GM12878 (cell line): ENCODE measurements around the gene NAGA. TPM values are rescaled to one million over a fixed set of nuclear protein-coding genes. Genes with fewer than 3 reads are reported as not detected.

ENCODE experiments used
- ATF2 ChIP-seq: IDR thresholded peaks from 2 replicates; pipeline ENCODE4 v1.6.1; 2012; ENCODE audit warnings: low read length, inconsistent platforms
- CBX5 ChIP-seq: sonication (generic); IDR thresholded peaks from 2 replicates; pipeline ENCODE4 v1.6.1; 2016; ENCODE audit warnings: low read depth, moderate library complexity, mild to moderate bottlenecking, inconsistent platforms
- CHD1 ChIP-seq: IDR thresholded peaks from 2 replicates; pipeline ENCODE4 v1.6.1; 2012; ENCODE audit warnings: low read depth, low read length, improper control_type of control experiment
- CHD4 ChIP-seq: fragments of 200-600 bp; sonication (generic); IDR thresholded peaks from 2 replicates; pipeline ENCODE4 v1.6.1; 2016; ENCODE audit warnings: mild to moderate bottlenecking
- EP300 ChIP-seq, 2 experiments: fragments of 150-350 bp in 1 of 2; IDR thresholded peaks; 2 replicates each; pipeline ENCODE4 v1.6.1; 2011 to 2012; ENCODE audit warnings: low read depth in 2 of 2, low read length in 2 of 2, borderline replicate concordance in 1 of 2, improper control_type of control experiment in 1 of 2, inconsistent platforms in 1 of 2; ENCODE audit not compliant: control insufficient read depth in 1 of 2
- HDAC2 ChIP-seq: fragments of 200-600 bp; sonication (generic); IDR thresholded peaks from 2 replicates; pipeline ENCODE4 v1.6.1; 2017
- HDAC6 ChIP-seq: fragments of 200-600 bp; sonication (generic); IDR thresholded peaks from one replicate; pipeline ENCODE4 v1.8.0; 2017; ENCODE audit warnings: antibody characterized with exemption; ENCODE audit not compliant: unreplicated experiment
- MLLT1 ChIP-seq: fragments of 450-650 bp; IDR thresholded peaks from 2 replicates; pipeline ENCODE4 v1.6.1; 2016; ENCODE audit warnings: mild to moderate bottlenecking
- PAX5 ChIP-seq: IDR thresholded peaks from 2 replicates; pipeline ENCODE4 v1.6.1; 2011; ENCODE audit warnings: low read depth, low read length, borderline replicate concordance
- POLR2A ChIP-seq: IDR thresholded peaks from 2 replicates; pipeline ENCODE4 v1.6.1; 2011; ENCODE audit warnings: low read depth, mild to moderate bottlenecking, low read length
- PRDM15 ChIP-seq: fragments of 450-650 bp; formaldehyde crosslinking; IDR thresholded peaks from 2 replicates; pipeline ENCODE4 v1.4.0; 2020; ENCODE audit warnings: mild to moderate bottlenecking, moderate library complexity
- REST ChIP-seq: IDR thresholded peaks from 2 replicates; pipeline ENCODE4 v1.6.1; 2012; ENCODE audit warnings: mild to moderate bottlenecking, low read depth, low read length
- SMAD1 ChIP-seq: fragments of 450-650 bp; IDR thresholded peaks from 2 replicates; pipeline ENCODE4 v1.6.1; 2018; ENCODE audit warnings: mild to moderate bottlenecking, low read depth; ENCODE audit not compliant: partially characterized antibody
- TARDBP ChIP-seq: IDR thresholded peaks from 2 replicates; pipeline ENCODE4 v1.6.1; 2016; ENCODE audit warnings: borderline replicate concordance
- ZBTB33 ChIP-seq: fragments of 450-650 bp; IDR thresholded peaks from 2 replicates; pipeline ENCODE4 v1.6.1; 2017; ENCODE audit warnings: mild to moderate bottlenecking
- ZNF217 ChIP-seq: fragments of 450-650 bp; IDR thresholded peaks from 2 replicates; pipeline ENCODE4 v1.6.1; 2017; ENCODE audit warnings: antibody characterized with exemption, mild to moderate bottlenecking
- polyA plus RNA-seq, 11 experiments: library from polyadenylated mRNA; depleted of rRNA in 4 of 11; unstranded in 6 of 11; stranded (reverse) in 5 of 11; fragments of >200 nt; fragmentation: Nextera tagmentation in 4 of 11; fragmentation: Illumina TruSeq in 1 of 11; extraction: Ambion mirVana in 4 of 11; extraction: Trizol in 1 of 11; gene quantifications; 1 replicate in 1 of 11; 2 replicates in 10 of 11; pipeline versions ENCODE4 v1.2.1 to v1.2.3, GENCODE V29; 2011 to 2016; ENCODE audit warnings: inconsistent platforms in 2 of 11, missing spikeins in 2 of 11, low read depth in 1 of 11
- total RNA-seq, 4 experiments: library from RNA; depleted of rRNA in 3 of 4; stranded (reverse); fragments of >200 nt in 3 of 4; fragmentation: Illumina TruSeq in 1 of 4; extraction: Trizol in 1 of 4; gene quantifications; 2 replicates each; pipeline versions ENCODE4 v1.2.1 to v1.2.3, GENCODE V29; 2013 to 2021

NAGA gene
- total and polyA plus RNA-seq, 10 of the 15 experiments (the other 5 are each of a cell fraction or from before 2014, with no cell fraction given), result 9.3 to 46.0 (median 33.2) TPM

GRCh38 chr22:42079319-42080251, 9.0 kb upstream of the NAGA start, which contains the start of gene SMDT1 (continued):
- TF ChIP-seq REST (peak; percentile 34; the same call in 1 of the 2 replicates), TARDBP (0 out of 2 replicates have a peak, but pooled peaks have one; percentile 46), EP300 (IDR thresholded peaks at IDR 0.05; ENCODE audit: borderline replicate concordance in 1 of 2, control insufficient read depth in 1 of 2, low read depth in 2 of 2, low read length in 2 of 2) (no peak), ZNF217 (no peak), HDAC6 (peak; percentile 29), MLLT1 (no peak; the same call in 1 of the 2 replicates), SMAD1 (no peak), CBX5 (peak; percentile 79; the same call in 1 of the 2 replicates), POLR2A (peak; percentile 94), PAX5 (0 out of 2 replicates have a peak, but pooled peaks have one; percentile 29), ATF2 (no peak), CHD1 (0 out of 2 replicates have a peak, but pooled peaks have one; percentile 90), PRDM15 (CRISPR knock-in tag) (0 out of 2 replicates have a peak, but pooled peaks have one; percentile 70), HDAC2 (no peak), CHD4 (no peak), ZBTB33 (no peak)
